K562 (cell line): ENCODE measurements around the gene OXSR1. TPM values are rescaled to one million over a fixed set of nuclear protein-coding genes. Genes with fewer than 3 reads are reported as not detected.
A peak's percentile ranks its signal among the peaks of the same experiment; 100 is the strongest.

Experiments
- ARHGAP35 ChIP-seq: fragments of 450-650 bp; IDR thresholded peaks from 2 replicates; pipeline ENCODE4 v1.6.1; 2018; ENCODE audit not compliant: partially characterized antibody
- ATF6 ChIP-seq: sonication (generic); formaldehyde crosslinking; IDR thresholded peaks from 2 replicates; pipeline ENCODE4 v1.4.0; 2020; ENCODE audit warnings: mild to moderate bottlenecking, missing genetic modification reagents
- FOXK1 ChIP-seq: sonication (generic); formaldehyde crosslinking; IDR thresholded peaks from 2 replicates; pipeline ENCODE4 v1.8.0; 2022; ENCODE audit warnings: missing genetic modification reagents, mild to moderate bottlenecking, borderline replicate concordance
- GABPB2 ChIP-seq: fragments of 250-450 bp; sonication (Bioruptor Pico); conservative IDR thresholded peaks from 2 replicates; pipeline ENCODE4 v1.5.1; 2021; ENCODE audit warnings: mild to moderate bottlenecking
- MNT ChIP-seq, 2 experiments: fragments of 450-650 bp; conservative IDR thresholded peaks; 2 replicates each; pipeline ENCODE4 v1.6.1; 2017; ENCODE audit warnings: mild to moderate bottlenecking in 2 of 2, moderate library complexity in 2 of 2
- RREB1 ChIP-seq: fragments of 250-450 bp; sonication (Bioruptor Pico); IDR thresholded peaks from 2 replicates; pipeline ENCODE4 v1.4.0; 2020
- ZBTB33 ChIP-seq: sonication (generic); formaldehyde crosslinking; IDR thresholded peaks from 2 replicates; pipeline ENCODE4 v1.8.1; 2023; ENCODE audit warnings: mild to moderate bottlenecking, missing genetic modification reagents
- ZFP1 ChIP-seq: fragments of 450-650 bp; formaldehyde crosslinking; IDR thresholded peaks from 2 replicates; pipeline ENCODE4 v1.4.0; 2020; ENCODE audit warnings: mild to moderate bottlenecking, mixed read lengths
- ZFPM2 ChIP-seq: fragments of 250-450 bp; sonication (Bioruptor Pico); IDR thresholded peaks from 2 replicates; pipeline ENCODE4 v1.5.1; 2022; ENCODE audit warnings: mild to moderate bottlenecking
- ZNF3 ChIP-seq: fragments of 250-450 bp; sonication (Bioruptor Pico); IDR thresholded peaks from 2 replicates; pipeline ENCODE4 v1.5.0; 2021; ENCODE audit warnings: mild to moderate bottlenecking, moderate library complexity
- ZNF668 ChIP-seq: fragments of 250-450 bp; sonication (Bioruptor Pico); IDR thresholded peaks from 2 replicates; pipeline ENCODE4 v1.8.0; 2022; ENCODE audit warnings: mild to moderate bottlenecking, inconsistent platforms
- ZNF75A ChIP-seq: fragments of 450-650 bp; formaldehyde crosslinking; IDR thresholded peaks from 2 replicates; pipeline ENCODE4 v1.4.0; 2020; ENCODE audit warnings: mild to moderate bottlenecking
- polyA plus RNA-seq, 8 experiments: library from polyadenylated mRNA; depleted of rRNA in 4 of 8; stranded (reverse) in 5 of 8; unstranded in 3 of 8; fragments of >200 nt; fragmentation: Nextera tagmentation in 2 of 8; fragmentation: Illumina TruSeq in 1 of 8; extraction: Ambion mirVana in 2 of 8; extraction: Trizol in 1 of 8; gene quantifications; 2 replicates each; pipeline versions ENCODE4 v1.2.1 to v1.2.3, GENCODE V29; 2011 to 2014; ENCODE audit warnings: inconsistent platforms in 1 of 8, missing spikeins in 1 of 8
- total RNA-seq, 7 experiments: library from RNA; depleted of rRNA in 6 of 7; stranded (reverse); fragments of >200 nt in 6 of 7; fragmentation: Illumina TruSeq in 2 of 7; extraction: Trizol in 2 of 7; gene quantifications; 2 replicates each; pipeline versions ENCODE4 v1.2.1 to v1.2.3, GENCODE V29; 2011 to 2021; ENCODE audit warnings: low replicate concordance in 1 of 7

The OXSR1 gene
- total and polyA plus RNA-seq, 9 of the 15 experiments (the other 6 are each of a cell fraction or from before 2014, with no cell fraction given): 15.7 to 87.6 (median 48.7) TPM

- no peak; the same call in 1 of the 2 replicates for TF ChIP-seq ATF6 (CRISPR knock-in tag)
- no peak; the same call in 1 of the 2 replicates for TF ChIP-seq GABPB2
- TF ChIP-seq MNT (conservative IDR thresholded peaks at IDR 0.05): peak; percentile 90 to 91
- no peak for TF ChIP-seq ZNF668 (CRISPR knock-in tag)
- no peak; the same call in 1 of the 2 replicates for TF ChIP-seq ZBTB33 (CRISPR knock-in tag)
- TF ChIP-seq ZFP1 (CRISPR knock-in tag): no peak
- 0 out of 2 replicates have a peak, but pooled peaks have one; percentile 33 for TF ChIP-seq RREB1 (CRISPR knock-in tag)
- no peak for TF ChIP-seq ARHGAP35
- TF ChIP-seq ZNF75A: no peak
- TF ChIP-seq ZNF3 (CRISPR knock-in tag): no peak
- TF ChIP-seq FOXK1: no peak
- no peak for TF ChIP-seq ZFPM2
These were observed at the start of gene OXSR1 (continued) for GRCh38 chr3:38164952-38165721.
